ENCODE results near the gene SYT8. TPM values are rescaled to one million over a fixed set of nuclear protein-coding genes. Genes with fewer than 3 reads are reported as not detected.

SYT8 gene
- total RNA-seq, 2 donors from 2014 or later: 1.7 to 4.1 TPM

DNA sequence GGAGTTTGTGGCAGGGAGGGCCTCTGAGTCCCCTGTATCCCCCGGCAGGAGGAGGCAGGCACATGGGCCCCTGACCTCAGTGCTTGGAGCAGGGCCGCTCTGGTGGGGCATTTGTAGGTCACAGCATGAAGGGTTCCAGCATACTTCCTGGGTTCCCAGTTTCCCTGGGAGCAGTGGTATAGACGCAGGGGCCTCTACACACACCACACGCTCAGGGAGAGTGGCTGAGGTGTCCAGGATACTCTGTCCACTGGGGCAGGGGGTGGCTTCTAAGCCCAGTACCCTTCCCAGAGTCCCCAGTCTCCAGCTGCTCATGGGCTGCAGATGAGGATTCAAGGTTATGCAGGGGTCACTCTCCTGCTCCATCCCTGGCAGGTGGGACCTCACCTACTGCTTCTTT, 24.2 kb downstream of the SYT8 start:
- Histone ChIP-seq H3K27ac (no peak overlapping the region), H3K4me3 (no peak overlapping the region), H3K9me3 (no peaks in the 10 kb centered on the region), H3K36me3 (no peaks in the 10 kb centered on the region), H3K4me1 (replicated peaks) (no peaks in the 10 kb centered on the region), H3K27me3 (replicated peaks; ENCODE audit: insufficient read depth) (no peaks in the 10 kb centered on the region)
- intact Hi-C loops (cut with DNase I): no loop called here
- DNase-seq (ENCODE audit: low spot score): no peak
- 88% methylated on average over 4 of the region's 4 CpGs for WGBS
- TF ChIP-seq POLR2A (IDR thresholded peaks at IDR 0.05): no peak
- TF ChIP-seq, protein P1, sequence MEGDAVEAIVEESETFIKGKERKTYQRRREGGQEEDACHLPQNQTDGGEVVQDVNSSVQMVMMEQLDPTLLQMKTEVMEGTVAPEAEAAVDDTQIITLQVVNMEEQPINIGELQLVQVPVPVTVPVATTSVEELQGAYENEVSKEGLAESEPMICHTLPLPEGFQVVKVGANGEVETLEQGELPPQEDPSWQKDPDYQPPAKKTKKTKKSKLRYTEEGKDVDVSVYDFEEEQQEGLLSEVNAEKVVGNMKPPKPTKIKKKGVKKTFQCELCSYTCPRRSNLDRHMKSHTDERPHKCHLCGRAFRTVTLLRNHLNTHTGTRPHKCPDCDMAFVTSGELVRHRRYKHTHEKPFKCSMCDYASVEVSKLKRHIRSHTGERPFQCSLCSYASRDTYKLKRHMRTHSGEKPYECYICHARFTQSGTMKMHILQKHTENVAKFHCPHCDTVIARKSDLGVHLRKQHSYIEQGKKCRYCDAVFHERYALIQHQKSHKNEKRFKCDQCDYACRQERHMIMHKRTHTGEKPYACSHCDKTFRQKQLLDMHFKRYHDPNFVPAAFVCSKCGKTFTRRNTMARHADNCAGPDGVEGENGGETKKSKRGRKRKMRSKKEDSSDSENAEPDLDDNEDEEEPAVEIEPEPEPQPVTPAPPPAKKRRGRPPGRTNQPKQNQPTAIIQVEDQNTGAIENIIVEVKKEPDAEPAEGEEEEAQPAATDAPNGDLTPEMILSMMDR (IDR thresholded peaks at IDR 0.05): no peak
- TF ChIP-seq POLR2AphosphoS5 (IDR thresholded peaks at IDR 0.05): no peak

DNA sequence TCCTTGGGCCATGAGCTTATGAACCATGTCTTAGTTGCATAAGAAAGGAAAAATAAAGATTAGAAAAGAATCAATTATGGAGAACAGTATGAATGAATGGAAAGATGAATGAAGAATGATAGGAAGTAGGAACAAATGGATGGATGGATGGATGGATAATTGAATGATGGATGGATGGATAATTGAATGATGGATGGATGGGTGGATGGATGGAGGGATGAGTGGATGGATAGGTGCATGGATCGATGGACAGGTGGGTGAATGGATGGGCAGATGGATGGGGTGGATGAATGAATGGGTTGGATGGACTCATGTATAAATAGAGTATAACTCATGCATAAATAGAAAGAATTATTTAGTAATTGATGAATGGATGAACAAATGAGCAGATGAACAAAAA, 25.3 kb downstream of the SYT8 start:
- Histone ChIP-seq H3K36me3 (no peaks in the 10 kb centered on the region), H3K9me3 (no peaks in the 10 kb centered on the region), H3K27me3 (replicated peaks; ENCODE audit: insufficient read depth) (no peaks in the 10 kb centered on the region), H3K4me1 (replicated peaks) (no peaks in the 10 kb centered on the region), H3K4me3 (no peak overlapping the region), H3K27ac (no peak overlapping the region)
- TF ChIP-seq, protein P1 (IDR thresholded peaks at IDR 0.05): no peak
- TF ChIP-seq POLR2A (IDR thresholded peaks at IDR 0.05) (no peak), POLR2AphosphoS5 (IDR thresholded peaks at IDR 0.05) (no peak)
- DNase-seq (ENCODE audit: low spot score): no peak
- intact Hi-C loops (cut with DNase I): no loop called here
- WGBS: 98% methylated on average over 1 of the region's 1 CpG

GRCh38 chr11:1861435-1862411, 26.9 kb downstream of the SYT8 start:
- intact Hi-C loops (cut with DNase I): no loop called here
- Histone ChIP-seq H3K36me3 (no peaks in the 10 kb centered on the region), H3K27me3 (replicated peaks; ENCODE audit: insufficient read depth) (no peaks in the 10 kb centered on the region), H3K27ac (no peak overlapping the region), H3K4me3 (no peak overlapping the region), H3K9me3 (no peaks in the 10 kb centered on the region), H3K4me1 (replicated peaks) (no peaks in the 10 kb centered on the region)
- TF ChIP-seq, protein P1 (IDR thresholded peaks at IDR 0.05): no peak
- no peak for TF ChIP-seq POLR2AphosphoS5 (IDR thresholded peaks at IDR 0.05)
- no peak for TF ChIP-seq POLR2A (IDR thresholded peaks at IDR 0.05)
- DNase-seq (ENCODE audit: low spot score): no peak
- 91% methylated on average over 4 of the region's 4 CpGs for WGBS

- no peak for TF ChIP-seq POLR2AphosphoS5 (IDR thresholded peaks at IDR 0.05)
- no peak for TF ChIP-seq POLR2A (IDR thresholded peaks at IDR 0.05)
- TF ChIP-seq, protein P1 (IDR thresholded peaks at IDR 0.05): no peak
- Histone ChIP-seq H3K27ac (no peak overlapping the region), H3K27me3 (replicated peaks; ENCODE audit: insufficient read depth) (no peaks in the 10 kb centered on the region), H3K36me3 (no peaks in the 10 kb centered on the region), H3K9me3 (no peaks in the 10 kb centered on the region), H3K4me3 (no peak overlapping the region), H3K4me1 (replicated peaks) (no peaks in the 10 kb centered on the region)
- DNase-seq (ENCODE audit: low spot score): no peak
- intact Hi-C loops (cut with DNase I): no loop called here
- 94% methylated on average over 13 of the region's 14 CpGs for WGBS
Observed at GRCh38 chr11:1862588-1863351, 28.0 kb downstream of the SYT8 start.

All from prostate gland (tissue), 2 donors.